K562 (cell line): Measurements from ENCODE around the gene GUK1. TPM values are rescaled to one million over a fixed set of nuclear protein-coding genes. Genes with fewer than 3 reads are reported as not detected.
A peak's percentile ranks its signal among the peaks of the same experiment; 100 is the strongest.

ENCODE experiments used
- FOXK1 ChIP-seq: sonication (generic); formaldehyde crosslinking; IDR thresholded peaks from 2 replicates; pipeline ENCODE4 v1.8.0; 2022; ENCODE audit warnings: missing genetic modification reagents, mild to moderate bottlenecking, borderline replicate concordance
- HDGF ChIP-seq: fragments of 450-650 bp; IDR thresholded peaks from 2 replicates; pipeline ENCODE4 v1.6.1; 2016
- KLF16 ChIP-seq: IDR thresholded peaks from 2 replicates; pipeline ENCODE4 v1.6.1; 2016; ENCODE audit warnings: antibody characterized with exemption
- NCOA2 ChIP-seq, 2 experiments: fragments of 450-650 bp; IDR thresholded peaks; 2 replicates each; pipeline ENCODE4 v1.6.1; 2018; ENCODE audit warnings: mild to moderate bottlenecking in 2 of 2, moderate library complexity in 1 of 2; ENCODE audit not compliant: partially characterized antibody in 2 of 2
- NEUROD1 ChIP-seq: fragments of 150-350 bp; IDR thresholded peaks from 2 replicates; pipeline ENCODE4 v1.6.1; 2014; ENCODE audit warnings: borderline replicate concordance, low read length, low read depth; ENCODE audit not compliant: partially characterized antibody
- NR4A1 ChIP-seq, 2 experiments: fragments of 250-450 bp in 1 of 2; fragments of 450-650 bp in 1 of 2; sonication (Bioruptor Pico) in 1 of 2; IDR thresholded peaks; 2 replicates each; pipeline versions ENCODE4 v1.4.0 to v1.6.1; 2016 to 2020; ENCODE audit warnings: mild to moderate bottlenecking in 2 of 2, missing compliant biosample characterization in 1 of 2, missing genetic modification characterization in 1 of 2, moderate library complexity in 1 of 2
- POLR2H ChIP-seq: IDR thresholded peaks from 2 replicates; pipeline ENCODE4 v1.6.1; 2016; ENCODE audit warnings: missing genetic modification characterization, low read depth, mild to moderate bottlenecking, control low read depth, missing compliant biosample characterization, moderate library complexity
- SMARCE1 ChIP-seq: fragments of 450-650 bp; IDR thresholded peaks from 2 replicates; pipeline ENCODE4 v1.7.1; 2016; ENCODE audit warnings: mild to moderate bottlenecking
- SOX6 ChIP-seq: fragments of 450-650 bp; IDR thresholded peaks from 2 replicates; pipeline ENCODE4 v1.6.1; 2014; ENCODE audit warnings: mild to moderate bottlenecking
- SRF ChIP-seq, 2 experiments: fragments of 250-450, 450-650 bp in 1 of 2; sonication (Bioruptor Pico) in 1 of 2; sonication (generic) in 1 of 2; formaldehyde crosslinking; IDR thresholded peaks; 2 replicates each; pipeline versions ENCODE4 v1.5.0 to v1.5.1; 2020 to 2022; ENCODE audit warnings: mild to moderate bottlenecking in 1 of 2, missing genetic modification reagents in 1 of 2
- TRIM24 ChIP-seq, 2 experiments: fragments of 450-650 bp; IDR thresholded peaks; 2 replicates each; pipeline ENCODE4 v1.6.1; 2016
- ZBTB7A ChIP-seq: IDR thresholded peaks from 2 replicates; pipeline ENCODE4 v1.6.1; 2011; ENCODE audit warnings: low read depth, mild to moderate bottlenecking, low read length, moderate library complexity, borderline replicate concordance; ENCODE audit not compliant: control insufficient read depth
- ZFP1 ChIP-seq: fragments of 450-650 bp; formaldehyde crosslinking; IDR thresholded peaks from 2 replicates; pipeline ENCODE4 v1.4.0; 2020; ENCODE audit warnings: mild to moderate bottlenecking, mixed read lengths
- ZNF644 ChIP-seq: fragments of 200-800 bp; sonication (Bioruptor generic); IDR thresholded peaks from 2 replicates; pipeline ENCODE4 v1.6.1; 2016; ENCODE audit warnings: low read depth, missing genetic modification characterization, missing compliant biosample characterization
- ZNF764 ChIP-seq: fragments of 250-450 bp; sonication (Bioruptor Pico); IDR thresholded peaks from 2 replicates; pipeline ENCODE4 v1.4.0; 2020; ENCODE audit warnings: low read depth, mild to moderate bottlenecking, moderate library complexity
- polyA plus RNA-seq, 8 experiments: library from polyadenylated mRNA; depleted of rRNA in 4 of 8; stranded (reverse) in 5 of 8; unstranded in 3 of 8; fragments of >200 nt; fragmentation: Nextera tagmentation in 2 of 8; fragmentation: Illumina TruSeq in 1 of 8; extraction: Ambion mirVana in 2 of 8; extraction: Trizol in 1 of 8; gene quantifications; 2 replicates each; pipeline versions ENCODE4 v1.2.1 to v1.2.3, GENCODE V29; 2011 to 2014; ENCODE audit warnings: inconsistent platforms in 1 of 8, missing spikeins in 1 of 8
- total RNA-seq, 7 experiments: library from RNA; depleted of rRNA in 6 of 7; stranded (reverse); fragments of >200 nt in 6 of 7; fragmentation: Illumina TruSeq in 2 of 7; extraction: Trizol in 2 of 7; gene quantifications; 2 replicates each; pipeline versions ENCODE4 v1.2.1 to v1.2.3, GENCODE V29; 2011 to 2021; ENCODE audit warnings: low replicate concordance in 1 of 7
- TF ChIP-seq, protein P1 (sequence below): fragments of 250-450 bp; sonication (Bioruptor Pico); IDR thresholded peaks from 2 replicates; pipeline ENCODE4 v1.9.0; 2021; ENCODE audit warnings: mild to moderate bottlenecking
- TF ChIP-seq, protein P2 (sequence below): sonication (generic); formaldehyde crosslinking; IDR thresholded peaks from 2 replicates; pipeline ENCODE4 v1.9.0; 2022; ENCODE audit warnings: mild to moderate bottlenecking, missing genetic modification reagents
- TF ChIP-seq, protein P3 (sequence below), 3 experiments: IDR thresholded peaks in 2 of 3; conservative IDR thresholded peaks in 1 of 3; 2 replicates each; pipeline ENCODE4 v1.5.1; 2011 to 2012; ENCODE audit warnings: low read length in 3 of 3, mild to moderate bottlenecking in 3 of 3, control low read depth in 2 of 3, improper control_type of control experiment in 1 of 3, inconsistent platforms in 1 of 3, low read depth in 1 of 3, mixed read lengths in 1 of 3, moderate library complexity in 1 of 3; ENCODE audit not compliant: insufficient read depth in 2 of 3
- TF ChIP-seq, protein P4 (sequence below): fragments of 450-650 bp; formaldehyde crosslinking; IDR thresholded peaks from 2 replicates; pipeline ENCODE4 v1.4.0; 2020; ENCODE audit warnings: mild to moderate bottlenecking, moderate library complexity
- TF ChIP-seq, protein P5 (sequence below): fragments of 450-650 bp; IDR thresholded peaks from 2 replicates; pipeline ENCODE4 v1.7.1; 2018; ENCODE audit warnings: mild to moderate bottlenecking, low read depth; ENCODE audit not compliant: partially characterized antibody

GUK1 gene
- total and polyA plus RNA-seq, 9 of the 15 experiments (the other 6 are each of a cell fraction or from before 2014, with no cell fraction given) = 7.0 to 331 (median 132) TPM

DNA sequence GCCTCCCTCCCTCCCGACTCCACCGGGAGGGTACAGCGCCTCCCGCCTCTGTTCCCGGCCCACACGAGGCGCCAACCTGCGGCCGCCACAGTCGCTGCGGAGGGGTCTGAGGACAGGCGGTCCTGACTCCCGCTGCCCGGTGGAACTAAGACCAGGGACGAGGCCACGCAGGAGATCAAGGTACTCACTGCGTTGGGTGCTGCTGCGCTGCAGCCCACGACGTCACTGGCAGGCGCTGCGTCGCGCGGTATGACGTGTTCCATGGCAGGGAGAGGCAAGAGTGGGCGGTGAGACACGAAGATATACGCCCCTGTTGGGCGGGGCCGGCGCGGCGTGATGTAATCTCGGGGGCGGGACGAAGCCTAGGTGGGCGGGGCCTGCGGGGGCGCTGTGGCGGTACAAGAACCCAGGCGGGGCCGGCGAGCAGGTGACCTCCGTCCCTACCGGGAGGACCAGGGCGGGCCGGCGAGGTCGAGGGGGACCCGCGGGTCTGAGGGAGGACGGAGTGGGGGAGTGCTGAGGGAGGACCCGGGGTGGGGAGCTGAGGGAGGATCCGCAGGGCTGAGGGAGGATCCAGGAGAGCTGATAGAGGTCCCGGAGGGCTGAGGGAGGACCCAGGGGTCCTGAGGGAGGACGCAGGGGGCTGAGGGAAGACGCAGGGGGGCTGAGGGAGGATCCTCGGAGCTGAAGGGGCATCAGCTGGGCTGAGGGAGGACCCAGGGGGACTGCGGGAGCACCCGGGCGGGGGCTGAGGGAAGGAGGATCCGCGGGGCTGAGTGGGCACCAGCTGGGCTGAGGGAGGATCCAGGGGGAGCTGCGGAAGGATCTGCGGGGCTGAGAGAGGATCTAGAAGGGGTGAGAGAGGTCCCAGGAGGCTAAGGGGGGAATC, 30.8 kb upstream of the GUK1 start, which contains the start of gene MRPL55 (continued):
- TF ChIP-seq FOXK1 (CRISPR knock-in tag) = peak; percentile 82; the same call in 1 of the 2 replicates
- TF ChIP-seq, protein P1, sequence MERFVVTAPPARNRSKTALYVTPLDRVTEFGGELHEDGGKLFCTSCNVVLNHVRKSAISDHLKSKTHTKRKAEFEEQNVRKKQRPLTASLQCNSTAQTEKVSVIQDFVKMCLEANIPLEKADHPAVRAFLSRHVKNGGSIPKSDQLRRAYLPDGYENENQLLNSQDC = 0 out of 2 replicates have a peak, but pooled peaks have one; percentile 34
- TF ChIP-seq NR4A1 (CRISPR knock-in tag; IDR thresholded peaks at IDR 0.05) = no peak; the same call in 1 of the 2 replicates
- TF ChIP-seq NR4A1 (tag; IDR thresholded peaks at IDR 0.05) = no peak
- TF ChIP-seq, protein P2, sequence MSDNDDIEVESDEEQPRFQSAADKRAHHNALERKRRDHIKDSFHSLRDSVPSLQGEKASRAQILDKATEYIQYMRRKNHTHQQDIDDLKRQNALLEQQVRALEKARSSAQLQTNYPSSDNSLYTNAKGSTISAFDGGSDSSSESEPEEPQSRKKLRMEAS = peak; percentile 67; the same call in 1 of the 2 replicates
- no peak for TF ChIP-seq KLF16
- TF ChIP-seq, protein P3, sequence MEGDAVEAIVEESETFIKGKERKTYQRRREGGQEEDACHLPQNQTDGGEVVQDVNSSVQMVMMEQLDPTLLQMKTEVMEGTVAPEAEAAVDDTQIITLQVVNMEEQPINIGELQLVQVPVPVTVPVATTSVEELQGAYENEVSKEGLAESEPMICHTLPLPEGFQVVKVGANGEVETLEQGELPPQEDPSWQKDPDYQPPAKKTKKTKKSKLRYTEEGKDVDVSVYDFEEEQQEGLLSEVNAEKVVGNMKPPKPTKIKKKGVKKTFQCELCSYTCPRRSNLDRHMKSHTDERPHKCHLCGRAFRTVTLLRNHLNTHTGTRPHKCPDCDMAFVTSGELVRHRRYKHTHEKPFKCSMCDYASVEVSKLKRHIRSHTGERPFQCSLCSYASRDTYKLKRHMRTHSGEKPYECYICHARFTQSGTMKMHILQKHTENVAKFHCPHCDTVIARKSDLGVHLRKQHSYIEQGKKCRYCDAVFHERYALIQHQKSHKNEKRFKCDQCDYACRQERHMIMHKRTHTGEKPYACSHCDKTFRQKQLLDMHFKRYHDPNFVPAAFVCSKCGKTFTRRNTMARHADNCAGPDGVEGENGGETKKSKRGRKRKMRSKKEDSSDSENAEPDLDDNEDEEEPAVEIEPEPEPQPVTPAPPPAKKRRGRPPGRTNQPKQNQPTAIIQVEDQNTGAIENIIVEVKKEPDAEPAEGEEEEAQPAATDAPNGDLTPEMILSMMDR (IDR thresholded peaks at IDR 0.05 in 2 of 3, conservative IDR thresholded peaks at IDR 0.05 in 1 of 3; ENCODE audit: insufficient read depth in 2 of 3, low read depth in 1 of 3, low read length in 3 of 3) = peak in 1 of 3 experiments; percentile 13; a peak in 2 of 6 replicates
- TF ChIP-seq ZNF644 = no peak
- TF ChIP-seq TRIM24 (IDR thresholded peaks at IDR 0.05) = no peak
- TF ChIP-seq, protein P4, sequence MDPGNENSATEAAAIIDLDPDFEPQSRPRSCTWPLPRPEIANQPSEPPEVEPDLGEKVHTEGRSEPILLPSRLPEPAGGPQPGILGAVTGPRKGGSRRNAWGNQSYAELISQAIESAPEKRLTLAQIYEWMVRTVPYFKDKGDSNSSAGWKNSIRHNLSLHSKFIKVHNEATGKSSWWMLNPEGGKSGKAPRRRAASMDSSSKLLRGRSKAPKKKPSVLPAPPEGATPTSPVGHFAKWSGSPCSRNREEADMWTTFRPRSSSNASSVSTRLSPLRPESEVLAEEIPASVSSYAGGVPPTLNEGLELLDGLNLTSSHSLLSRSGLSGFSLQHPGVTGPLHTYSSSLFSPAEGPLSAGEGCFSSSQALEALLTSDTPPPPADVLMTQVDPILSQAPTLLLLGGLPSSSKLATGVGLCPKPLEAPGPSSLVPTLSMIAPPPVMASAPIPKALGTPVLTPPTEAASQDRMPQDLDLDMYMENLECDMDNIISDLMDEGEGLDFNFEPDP (CRISPR knock-in tag) = no peak
- TF ChIP-seq ZFP1 (CRISPR knock-in tag) = no peak
- no peak for TF ChIP-seq NCOA2 (IDR thresholded peaks at IDR 0.05; ENCODE audit: partially characterized antibody in 2 of 2)
- no peak for TF ChIP-seq HDGF
- peak; percentile 15; the same call in 1 of the 2 replicates for TF ChIP-seq SOX6
- TF ChIP-seq SRF (CRISPR knock-in tag; IDR thresholded peaks at IDR 0.05) = peak in 1 of 2 experiments; percentile 68; a peak in 1 of 4 replicates
- no peak for TF ChIP-seq ZNF764 (CRISPR knock-in tag)
- TF ChIP-seq ZBTB7A = peak; percentile 79
- peak; percentile 28; the same call in 1 of the 2 replicates for TF ChIP-seq POLR2H
- TF ChIP-seq, protein P5, sequence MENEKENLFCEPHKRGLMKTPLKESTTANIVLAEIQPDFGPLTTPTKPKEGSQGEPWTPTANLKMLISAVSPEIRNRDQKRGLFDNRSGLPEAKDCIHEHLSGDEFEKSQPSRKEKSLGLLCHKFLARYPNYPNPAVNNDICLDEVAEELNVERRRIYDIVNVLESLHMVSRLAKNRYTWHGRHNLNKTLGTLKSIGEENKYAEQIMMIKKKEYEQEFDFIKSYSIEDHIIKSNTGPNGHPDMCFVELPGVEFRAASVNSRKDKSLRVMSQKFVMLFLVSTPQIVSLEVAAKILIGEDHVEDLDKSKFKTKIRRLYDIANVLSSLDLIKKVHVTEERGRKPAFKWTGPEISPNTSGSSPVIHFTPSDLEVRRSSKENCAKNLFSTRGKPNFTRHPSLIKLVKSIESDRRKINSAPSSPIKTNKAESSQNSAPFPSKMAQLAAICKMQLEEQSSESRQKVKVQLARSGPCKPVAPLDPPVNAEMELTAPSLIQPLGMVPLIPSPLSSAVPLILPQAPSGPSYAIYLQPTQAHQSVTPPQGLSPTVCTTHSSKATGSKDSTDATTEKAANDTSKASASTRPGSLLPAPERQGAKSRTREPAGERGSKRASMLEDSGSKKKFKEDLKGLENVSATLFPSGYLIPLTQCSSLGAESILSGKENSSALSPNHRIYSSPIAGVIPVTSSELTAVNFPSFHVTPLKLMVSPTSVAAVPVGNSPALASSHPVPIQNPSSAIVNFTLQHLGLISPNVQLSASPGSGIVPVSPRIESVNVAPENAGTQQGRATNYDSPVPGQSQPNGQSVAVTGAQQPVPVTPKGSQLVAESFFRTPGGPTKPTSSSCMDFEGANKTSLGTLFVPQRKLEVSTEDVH = peak; percentile 93
- TF ChIP-seq SMARCE1 = 0 out of 2 replicates have a peak, but pooled peaks have one; percentile 59
- TF ChIP-seq NEUROD1 = peak; percentile 49
